Stromal cell of bone marrow (primary cell): ENCODE data around the gene SCYL2.
"Not testable (repeated sequence)": the region's sequence is repeated elsewhere in the genome, so short reads cannot be mapped to it uniquely, and the experiment has no call there.

Experiments
- DNase-seq: peaks from one replicate; pipeline ENCODE4 v3.0.0-alpha.2; 2012; ENCODE audit warnings: low read depth

Gene SCYL2

GRCh38 chr12:100329800-100330199, 62.8 kb downstream of the SCYL2 start:
- DNase-seq, result no peak

- no peak for DNase-seq
Measured at GRCh38 chr12:100331871-100332270, 64.9 kb downstream of the SCYL2 start.

DNA sequence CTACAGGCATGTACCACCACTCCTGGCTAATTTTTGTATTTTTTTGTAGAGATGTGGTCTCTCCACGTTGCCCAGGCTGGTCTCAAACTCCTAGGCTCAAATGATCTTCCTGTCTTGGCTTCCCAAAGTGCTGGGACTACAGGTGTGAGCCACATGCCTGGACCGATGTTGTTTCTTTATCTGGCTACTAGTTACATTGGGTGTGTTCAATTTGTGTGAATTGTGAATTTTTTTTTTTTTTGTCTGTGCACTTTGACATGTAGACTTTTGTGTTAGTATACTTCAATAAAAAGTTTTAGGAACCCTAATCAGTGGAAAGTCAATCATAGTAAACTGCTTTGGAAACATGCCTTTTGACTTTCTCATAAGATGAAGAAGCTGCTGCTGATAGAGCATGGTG, 65.9 kb downstream of the SCYL2 start:
- no peak for DNase-seq

- no peak for DNase-seq
Measured at GRCh38 chr12:100337299-100337698, 70.3 kb downstream of the SCYL2 start.

DNA sequence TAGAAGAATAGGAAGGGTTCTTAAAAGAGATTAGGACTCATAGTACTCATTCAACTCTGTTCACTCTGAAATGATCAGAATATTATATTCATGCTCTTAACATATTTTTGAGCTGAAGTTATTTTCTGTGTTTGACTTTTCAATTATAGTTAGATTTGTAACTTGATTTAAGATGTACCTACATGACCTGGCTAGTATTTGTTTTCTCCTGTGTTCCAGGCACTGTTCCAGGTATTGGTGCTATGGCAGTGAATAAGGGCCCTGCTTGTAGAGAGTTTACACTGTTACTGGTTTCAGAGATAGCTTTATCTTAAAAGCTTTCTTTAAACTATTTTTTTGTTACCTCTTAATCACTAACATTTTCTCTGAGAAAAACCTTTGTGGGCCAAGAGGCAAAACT, 70.8 kb downstream of the SCYL2 start:
- no peak for DNase-seq

- DNase-seq, result no peak
Measured at GRCh38 chr12:100339071-100339470, 72.1 kb downstream of the SCYL2 start.

DNA sequence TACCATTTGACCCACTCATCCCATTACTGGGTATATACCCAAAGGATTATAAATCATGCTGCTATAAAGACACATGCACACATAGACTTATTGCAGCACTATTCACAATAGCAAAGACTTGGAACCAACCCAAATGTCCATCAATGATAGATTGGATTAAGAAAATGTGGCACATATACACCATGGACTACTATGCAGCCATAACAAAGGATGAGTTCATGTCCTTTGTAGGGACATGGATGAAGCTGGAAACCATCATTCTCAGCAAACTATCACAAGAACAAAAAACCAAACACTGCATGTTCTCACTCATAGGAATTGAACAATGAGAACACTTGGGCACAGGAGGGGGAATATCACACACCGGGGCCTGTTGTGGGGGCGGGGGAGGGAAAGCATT, 75.9 kb downstream of the SCYL2 start:
- DNase-seq, result not testable (repeated sequence)

DNA sequence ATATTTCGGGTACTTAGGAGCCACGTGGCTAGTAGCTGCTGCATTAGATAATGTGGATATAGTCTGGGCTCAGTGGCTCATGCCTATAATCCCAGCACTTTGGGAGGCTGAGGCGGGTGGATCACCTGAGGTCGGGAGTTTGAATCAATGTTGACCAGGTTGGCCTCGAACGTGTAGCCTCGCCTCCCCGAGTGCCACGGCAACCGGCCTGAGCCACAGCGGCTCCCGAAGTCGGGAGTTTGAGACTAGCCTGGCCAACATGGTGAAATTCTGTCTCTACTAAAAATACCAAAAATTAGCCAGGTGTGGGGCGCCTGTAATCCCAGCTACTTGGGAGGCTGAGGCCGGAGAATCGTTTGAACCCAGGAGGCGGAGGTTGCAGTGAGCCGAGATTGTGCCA, 77.4 kb downstream of the SCYL2 start:
- not testable (repeated sequence) for DNase-seq

DNA sequence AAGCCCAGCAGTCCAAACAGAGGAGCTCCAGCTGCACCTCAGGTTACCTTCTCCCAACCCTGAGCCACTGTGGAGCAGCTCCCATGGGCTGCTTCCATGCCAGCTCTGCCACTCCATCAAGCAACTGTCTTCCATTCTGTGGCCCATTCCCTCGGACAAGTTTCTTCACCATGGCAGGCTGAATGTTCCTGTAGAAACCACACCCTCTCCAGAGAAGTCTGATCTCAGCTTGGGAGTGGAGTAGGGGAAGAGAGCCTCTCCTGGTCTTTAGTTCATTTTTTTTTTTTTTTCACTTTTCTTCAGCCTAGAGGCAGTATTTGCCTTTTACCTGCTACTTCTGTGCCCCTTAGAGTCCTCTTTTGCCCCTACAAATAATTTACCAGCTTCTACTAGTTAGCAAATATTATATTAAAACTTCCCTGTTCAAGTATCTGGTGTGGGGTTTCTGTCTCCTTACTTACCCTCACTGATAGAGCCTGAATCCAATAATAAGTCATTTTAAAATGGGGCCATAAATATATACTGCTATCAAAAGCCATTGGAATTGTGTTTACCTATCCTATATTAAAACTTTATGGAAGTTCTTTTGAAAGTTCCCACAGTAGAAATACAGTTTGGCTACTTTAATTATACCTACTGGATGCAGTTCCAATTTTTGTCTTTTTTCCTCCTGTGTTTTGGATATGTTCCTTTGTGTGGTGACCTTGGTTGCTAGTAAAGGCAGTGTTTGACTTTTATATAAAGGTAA, 78.2 kb downstream of the SCYL2 start:
- no peak for DNase-seq

DNA sequence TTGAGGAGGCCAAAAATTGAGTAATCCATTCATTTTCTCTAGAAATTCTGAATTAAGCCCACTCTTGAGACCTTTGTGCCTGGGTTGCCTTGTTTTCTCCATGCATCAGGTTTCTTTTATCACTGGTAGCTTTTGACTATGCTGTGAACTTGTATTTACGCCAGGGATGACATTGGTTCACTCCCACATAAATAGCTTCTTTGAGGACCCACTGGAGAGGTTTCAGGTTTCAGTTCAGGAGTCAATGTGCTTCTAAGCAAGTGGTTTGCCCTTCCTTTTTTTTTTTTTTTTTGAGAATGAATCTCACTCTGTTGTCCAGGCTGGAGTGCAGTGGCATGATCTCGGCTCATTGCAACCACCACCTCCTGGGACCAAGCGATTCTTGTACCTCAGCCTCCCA, 79.7 kb downstream of the SCYL2 start:
- no peak for DNase-seq

DNA sequence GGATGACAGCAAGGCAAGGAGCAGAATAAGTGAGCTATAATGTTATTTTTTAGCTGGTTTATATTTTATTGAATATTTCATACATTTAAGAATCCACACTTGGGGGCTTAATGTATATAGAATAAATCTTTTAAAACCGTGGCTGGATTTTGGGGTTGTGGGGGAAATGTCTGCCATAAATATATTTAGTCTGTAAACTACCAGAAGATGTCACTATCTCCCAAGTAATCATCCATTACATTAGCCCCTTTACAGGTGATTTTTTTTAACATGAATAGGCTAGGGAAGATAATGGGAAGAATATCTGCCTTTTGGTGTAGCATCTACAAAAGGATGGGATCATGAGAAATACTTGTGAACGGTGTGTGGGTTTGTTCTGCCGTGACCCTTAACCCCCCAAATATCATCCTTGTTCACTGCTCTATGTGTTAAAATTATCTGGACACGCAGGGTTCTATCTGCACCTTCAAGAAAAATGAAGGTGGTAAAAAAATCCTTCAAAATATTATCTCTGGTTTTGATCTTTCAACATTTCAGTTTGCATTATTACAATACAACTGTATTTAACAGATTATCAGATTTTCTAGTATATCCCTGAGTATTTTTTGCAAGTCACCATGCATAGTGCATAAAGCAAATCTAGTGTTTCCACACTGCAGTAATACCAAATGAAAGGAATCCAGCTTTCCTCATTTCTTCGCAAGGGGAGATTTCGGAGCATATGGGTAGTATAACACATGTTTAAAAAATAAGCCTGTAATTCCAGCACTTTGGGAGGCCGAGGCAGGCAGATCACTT, 81.9 kb downstream of the SCYL2 start:
- DNase-seq, result peak; percentile 5

- DNase-seq, result no peak
Measured at GRCh38 chr12:100356644-100357223, 89.8 kb downstream of the SCYL2 start, which contains the start of gene SLC17A8. TSS of gene SLC17A8 (plus strand) at chr12:100357074. CDS start at chr12:100357392, 318 bp downstream.

- DNase-seq, result no peak
Measured at GRCh38 chr12:100359248-100359647, 92.3 kb downstream of the SCYL2 start.

DNA sequence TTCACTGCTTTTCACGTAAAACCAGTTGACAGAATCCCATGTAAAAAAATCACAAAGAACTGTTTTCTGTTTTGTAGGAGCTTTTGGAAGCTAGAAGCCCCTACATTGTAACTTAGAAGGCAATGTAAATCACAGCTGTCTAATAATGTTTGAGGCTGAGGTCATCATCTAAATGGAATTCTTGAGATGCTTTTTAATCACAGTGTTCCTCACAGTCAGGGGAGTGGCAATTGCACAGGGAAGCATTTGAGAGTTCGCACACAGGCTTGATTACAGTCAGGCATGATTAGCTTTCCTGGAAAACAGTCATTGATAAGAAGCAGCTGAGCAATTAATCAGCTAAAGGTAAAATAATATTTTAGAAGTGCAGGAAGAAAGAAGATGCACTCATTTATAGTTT, 92.8 kb downstream of the SCYL2 start:
- no peak for DNase-seq

DNA sequence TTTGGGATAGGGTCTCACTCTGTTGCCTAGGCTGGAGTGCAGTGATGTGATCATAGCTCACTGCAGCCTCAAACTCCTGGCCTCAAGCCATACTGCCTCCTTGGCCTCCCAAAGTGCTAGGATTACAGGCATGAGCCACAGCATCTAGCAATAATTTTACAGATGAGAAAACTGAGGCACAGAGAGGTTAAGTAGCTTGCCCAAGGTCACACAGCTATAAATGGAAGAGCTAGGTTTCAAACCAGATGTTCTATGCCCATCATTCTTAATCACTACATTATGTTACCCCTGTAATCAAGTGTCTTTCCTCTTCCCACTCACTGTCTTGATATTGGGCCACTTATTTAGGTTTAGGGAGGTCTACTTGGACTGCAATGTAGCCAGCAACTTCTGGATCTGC, 93.5 kb downstream of the SCYL2 start:
- DNase-seq, result no peak

GRCh38 chr12:100364324-100364723, 97.3 kb downstream of the SCYL2 start:
- no peak for DNase-seq

GRCh38 chr12:100365411-100365810, 98.4 kb downstream of the SCYL2 start:
- no peak for DNase-seq

DNA sequence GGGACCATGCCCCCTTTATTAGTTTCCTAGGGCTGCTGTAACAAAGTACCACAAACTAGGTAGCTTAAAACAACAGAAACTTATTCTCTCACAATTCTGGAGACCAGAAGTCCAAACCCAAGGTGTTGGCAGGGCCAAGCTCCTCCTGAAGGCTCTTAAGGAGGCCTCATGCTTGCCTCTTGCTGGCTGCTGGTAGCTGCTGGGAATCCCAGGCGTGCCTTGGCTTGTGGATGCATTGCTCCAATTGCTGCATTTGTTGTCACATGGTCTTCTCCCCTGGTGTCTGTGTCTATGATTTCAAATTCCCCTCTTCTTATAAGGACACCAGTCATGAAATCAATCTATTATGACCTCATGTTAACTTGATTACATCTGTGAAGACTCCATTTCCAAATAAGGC, 101.1 kb downstream of the SCYL2 start:
- DNase-seq, result no peak

- no peak for DNase-seq
Measured at GRCh38 chr12:100371146-100371545, 104.2 kb downstream of the SCYL2 start.

GRCh38 chr12:100372853-100373640, 106.1 kb downstream of the SCYL2 start:
- DNase-seq, result no peak

GRCh38 chr12:100375038-100375735, 108.2 kb downstream of the SCYL2 start:
- peak; percentile 57 for DNase-seq

DNA sequence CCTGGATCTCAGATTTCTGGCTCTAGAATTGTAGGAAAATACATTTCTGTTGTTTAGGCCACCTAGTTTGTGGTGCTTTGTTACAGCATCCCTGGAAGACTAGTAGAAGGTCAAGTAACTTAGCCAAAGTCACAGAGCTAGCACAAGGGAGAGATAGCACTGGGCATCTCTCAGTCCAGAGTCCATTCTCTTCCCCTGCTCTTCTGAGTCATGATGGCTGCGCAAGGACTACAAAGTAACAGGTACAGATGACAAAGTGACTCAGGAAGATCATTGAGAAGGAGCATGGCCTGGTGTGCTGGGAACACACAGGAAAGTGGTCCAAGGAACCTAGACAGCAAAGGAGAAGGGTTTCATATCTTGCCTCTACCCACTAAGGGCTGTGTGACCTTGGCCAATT, 109.2 kb downstream of the SCYL2 start:
- DNase-seq, result no peak
